SJSA1 (cell line): ENCODE results near the gene PLCL1. TPM values are rescaled to one million over a fixed set of nuclear protein-coding genes. Genes with fewer than 3 reads are reported as not detected.

Experiments
- DNase-seq, 2 experiments: peaks; one replicate each; pipeline ENCODE4 v3.0.0-alpha.2; 2015 to 2020; ENCODE audit warnings: low spot score in 2 of 2, low read depth in 1 of 2
- H3K27ac ChIP-seq: fragments of 250-450 bp; sonication (Bioruptor Pico); 2 replicates; pipeline ENCODE4 v1.5.1; 2020; ENCODE audit warnings: mild to moderate bottlenecking, moderate library complexity
- H3K27me3 ChIP-seq: fragments of 250-450 bp; sonication (Bioruptor Pico); replicated peaks from 2 replicates; pipeline ENCODE4 v1.5.1; 2020; ENCODE audit warnings: mild to moderate bottlenecking, moderate library complexity
- H3K36me3 ChIP-seq: fragments of 250-450 bp; sonication (Bioruptor Pico); 2 replicates; pipeline ENCODE4 v1.5.1; 2020; ENCODE audit warnings: mild to moderate bottlenecking
- H3K4me1 ChIP-seq: fragments of 250-450 bp; sonication (Bioruptor Pico); replicated peaks from 2 replicates; pipeline ENCODE4 v1.6.1; 2021; ENCODE audit warnings: mild to moderate bottlenecking
- H3K4me3 ChIP-seq: fragments of 250-450 bp; sonication (Bioruptor Pico); 2 replicates; pipeline ENCODE4 v1.5.1; 2020; ENCODE audit warnings: mild to moderate bottlenecking
- H3K9me3 ChIP-seq: fragments of 250-450 bp; sonication (Bioruptor Pico); replicated peaks from 2 replicates; pipeline ENCODE4 v1.5.1; 2020; ENCODE audit warnings: mild to moderate bottlenecking
- total RNA-seq: library from RNA; depleted of rRNA; stranded (reverse); fragments of >200 nt; shearing (Covaris generic); gene quantifications from 2 replicates; pipeline ENCODE4 v1.2.3, GENCODE V29; 2014

PLCL1 gene
- total RNA-seq, 1 experiment from 2014 or later, result 0.03 TPM

DNA sequence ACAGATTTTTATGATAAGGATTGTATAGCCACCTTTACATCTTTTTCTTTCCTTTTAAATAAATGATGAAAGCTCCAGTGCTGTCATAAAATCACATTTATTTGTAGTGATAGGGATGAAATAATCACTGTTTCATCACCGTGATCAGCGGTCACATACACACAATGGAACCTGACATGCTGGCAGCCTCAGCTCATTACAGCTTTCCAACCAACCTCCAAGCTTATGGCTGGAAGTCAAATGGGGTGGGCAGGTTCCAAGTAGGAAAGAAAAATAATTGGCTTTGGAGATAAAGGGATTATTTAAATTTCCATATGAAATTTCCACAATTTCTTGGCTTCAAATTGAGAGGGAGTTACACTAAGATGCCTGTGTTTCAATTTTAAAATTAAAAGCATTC, 251.3 kb downstream of the PLCL1 start:
- Histone ChIP-seq H3K27me3 (peaks cover 3% of the 10 kb centered on the region; the same call in 1 of the 2 replicates), H3K4me3 (no peak overlapping the region), H3K4me1 (no peaks in the 10 kb centered on the region), H3K36me3 (no peaks in the 10 kb centered on the region), H3K9me3 (no peaks in the 10 kb centered on the region), H3K27ac (no peak overlapping the region)
- no peak for DNase-seq

DNA sequence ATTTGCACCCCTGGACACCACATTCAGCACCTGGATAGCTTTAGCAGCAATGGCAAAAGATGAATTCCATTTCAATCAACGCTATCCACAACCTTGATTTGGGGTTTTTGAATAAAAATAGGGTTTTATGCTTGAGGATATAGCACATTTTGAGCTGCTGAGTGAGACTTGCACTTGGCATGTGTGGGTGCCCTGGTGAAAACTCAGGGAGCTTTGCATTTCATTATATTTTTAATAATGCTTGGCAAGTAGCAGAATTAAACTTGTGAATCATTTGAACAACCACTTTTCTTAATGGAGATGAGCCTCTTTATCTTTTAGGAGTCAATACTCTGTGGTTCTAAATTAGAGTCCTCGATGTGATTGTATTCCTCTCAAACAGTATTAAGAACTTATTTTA, 252.4 kb downstream of the PLCL1 start:
- Histone ChIP-seq H3K4me1 (no peaks in the 10 kb centered on the region), H3K27me3 (peaks cover 3% of the 10 kb centered on the region; the same call in 1 of the 2 replicates), H3K9me3 (no peaks in the 10 kb centered on the region), H3K36me3 (no peaks in the 10 kb centered on the region), H3K27ac (no peak overlapping the region), H3K4me3 (no peak overlapping the region)
- DNase-seq, result no peak

DNA sequence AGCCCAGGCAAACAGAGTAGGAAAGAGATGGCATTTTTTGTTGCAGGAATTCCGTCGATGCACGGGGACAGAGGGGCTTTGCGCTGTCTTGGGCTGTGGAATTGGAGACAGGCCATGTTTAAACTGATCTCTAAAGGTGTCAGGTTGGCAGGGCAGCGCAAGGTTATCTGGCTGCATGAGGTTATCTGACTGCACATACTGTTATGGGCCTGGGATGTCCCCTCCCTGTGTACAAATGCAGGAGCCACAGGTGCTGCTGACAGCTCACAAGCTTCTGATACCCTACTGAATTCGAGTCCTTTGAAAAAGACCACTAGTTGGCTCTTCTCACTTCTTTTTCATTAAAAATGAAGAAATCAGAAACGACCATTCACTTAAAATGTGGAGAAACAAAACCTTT, 255.4 kb downstream of the PLCL1 start:
- H3K4me1 ChIP-seq, result no peaks in the 10 kb centered on the region
- no peak overlapping the region for H3K4me3 ChIP-seq
- DNase-seq, result no peak
- H3K27me3 ChIP-seq, result peaks cover 3% of the 10 kb centered on the region; the same call in 1 of the 2 replicates
- no peaks in the 10 kb centered on the region for H3K36me3 ChIP-seq
- no peak overlapping the region for H3K27ac ChIP-seq
- H3K9me3 ChIP-seq, result no peaks in the 10 kb centered on the region

DNA sequence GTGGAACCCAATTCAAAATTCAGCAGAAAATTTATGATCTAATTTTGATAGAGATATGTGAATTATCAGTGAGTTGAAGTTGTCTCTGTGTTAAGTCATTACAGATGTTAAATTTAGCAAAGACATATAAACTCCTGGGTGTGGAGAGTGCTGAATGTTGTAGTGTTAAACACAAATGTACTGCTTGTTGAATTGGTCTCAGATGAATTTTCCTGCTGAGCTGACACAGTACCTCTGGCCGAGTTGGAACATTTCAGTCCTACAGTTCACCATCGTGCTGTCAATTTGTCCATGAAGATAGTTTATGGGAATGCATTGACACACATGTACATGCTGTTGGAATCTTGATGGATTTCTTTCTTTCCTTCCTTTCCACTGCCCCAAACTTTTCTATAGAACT, 255.9 kb downstream of the PLCL1 start:
- Histone ChIP-seq H3K27ac (no peak overlapping the region), H3K27me3 (peaks cover 3% of the 10 kb centered on the region; the same call in 1 of the 2 replicates), H3K9me3 (no peaks in the 10 kb centered on the region), H3K4me3 (no peak overlapping the region), H3K36me3 (no peaks in the 10 kb centered on the region), H3K4me1 (no peaks in the 10 kb centered on the region)
- DNase-seq, result no peak

DNA sequence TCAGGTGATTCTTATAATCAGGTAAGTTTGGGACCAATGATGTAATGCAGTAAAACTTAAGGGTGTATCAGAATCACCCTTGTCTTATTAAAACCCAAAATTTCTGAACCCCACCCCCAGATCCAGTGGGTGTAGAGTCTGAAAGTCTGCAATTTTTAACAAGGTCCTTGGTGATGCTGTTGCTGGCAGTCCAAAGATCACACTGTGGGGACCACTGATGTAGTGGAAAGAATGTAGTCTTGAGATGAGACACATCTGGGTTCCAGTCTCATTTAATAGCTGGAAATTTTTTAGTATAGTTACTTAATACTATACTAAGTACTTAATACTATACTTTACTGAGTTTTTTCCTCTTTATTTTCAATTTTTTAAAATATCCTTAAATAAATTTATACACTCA, 258.4 kb downstream of the PLCL1 start:
- H3K27me3 ChIP-seq, result peaks cover 3% of the 10 kb centered on the region; the same call in 1 of the 2 replicates
- no peak overlapping the region for H3K4me3 ChIP-seq
- no peaks in the 10 kb centered on the region for H3K9me3 ChIP-seq
- H3K27ac ChIP-seq, result no peak overlapping the region
- H3K4me1 ChIP-seq, result no peaks in the 10 kb centered on the region
- DNase-seq, result no peak
- H3K36me3 ChIP-seq, result no peaks in the 10 kb centered on the region

DNA sequence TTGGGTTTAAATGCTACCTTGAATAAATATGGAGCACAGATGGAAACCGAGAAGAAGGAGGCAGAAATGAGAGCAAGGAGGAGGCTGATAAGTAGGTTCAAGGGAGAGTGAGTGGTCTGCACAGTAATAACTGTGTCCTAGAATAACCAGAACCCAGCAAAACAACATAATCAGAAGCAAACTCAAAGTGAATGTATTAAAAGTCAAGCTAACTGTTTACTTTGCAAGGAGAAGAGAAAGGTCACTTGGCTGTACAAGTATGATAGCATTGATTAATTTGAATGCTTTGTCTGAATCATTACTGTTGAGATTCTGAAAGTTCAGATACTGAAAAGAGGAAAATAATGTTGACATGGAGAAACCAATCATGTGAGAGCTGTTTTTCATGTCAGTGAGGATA, 258.8 kb downstream of the PLCL1 start:
- Histone ChIP-seq H3K27ac (no peak overlapping the region), H3K36me3 (no peaks in the 10 kb centered on the region), H3K4me1 (no peaks in the 10 kb centered on the region), H3K27me3 (peaks cover 3% of the 10 kb centered on the region; the same call in 1 of the 2 replicates), H3K9me3 (no peaks in the 10 kb centered on the region), H3K4me3 (no peak overlapping the region)
- DNase-seq, result no peak

DNA sequence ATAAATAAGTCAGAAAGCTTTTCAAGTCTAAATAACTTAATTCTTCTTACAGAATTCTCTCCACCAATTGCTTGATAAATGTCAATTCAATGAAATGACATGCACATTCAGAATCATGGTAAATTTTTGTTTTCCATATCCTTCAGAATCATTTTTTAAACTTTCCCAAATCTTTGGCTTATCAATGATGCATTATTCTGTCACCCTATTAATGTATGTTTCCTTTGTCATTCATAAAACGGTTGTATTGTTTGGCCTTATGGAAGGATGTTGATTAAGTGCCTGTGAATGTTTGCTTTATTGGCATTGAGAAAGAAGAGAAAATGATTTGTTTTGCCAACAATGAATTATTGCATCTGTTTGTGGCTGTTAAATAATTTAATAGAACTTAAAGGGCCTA, 260.9 kb downstream of the PLCL1 start:
- H3K36me3 ChIP-seq, result no peaks in the 10 kb centered on the region
- H3K27ac ChIP-seq, result no peak overlapping the region
- H3K4me1 ChIP-seq, result no peaks in the 10 kb centered on the region
- no peaks in the 10 kb centered on the region for H3K27me3 ChIP-seq
- DNase-seq, result no peak
- no peak overlapping the region for H3K4me3 ChIP-seq
- H3K9me3 ChIP-seq, result no peaks in the 10 kb centered on the region

DNA sequence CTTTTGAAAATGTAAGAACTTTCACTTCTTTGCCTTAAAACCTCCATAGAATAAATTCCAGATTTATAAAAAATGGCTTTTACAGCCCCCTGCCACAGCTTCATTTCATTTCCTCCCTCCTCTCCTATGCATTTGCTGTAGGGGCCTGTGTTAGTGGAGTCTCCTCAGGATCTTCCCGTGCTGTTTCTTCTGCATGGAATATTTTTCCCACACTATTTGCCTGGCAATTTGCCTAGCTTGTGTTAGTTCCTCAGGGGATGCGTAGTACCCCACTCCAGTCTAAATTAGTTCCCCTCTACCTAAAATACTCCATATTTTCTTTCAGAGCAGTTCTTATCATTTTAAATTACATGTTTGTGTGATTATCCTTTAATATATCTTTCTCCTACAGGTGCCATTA, 262.2 kb downstream of the PLCL1 start:
- H3K27me3 ChIP-seq, result no peaks in the 10 kb centered on the region

DNA sequence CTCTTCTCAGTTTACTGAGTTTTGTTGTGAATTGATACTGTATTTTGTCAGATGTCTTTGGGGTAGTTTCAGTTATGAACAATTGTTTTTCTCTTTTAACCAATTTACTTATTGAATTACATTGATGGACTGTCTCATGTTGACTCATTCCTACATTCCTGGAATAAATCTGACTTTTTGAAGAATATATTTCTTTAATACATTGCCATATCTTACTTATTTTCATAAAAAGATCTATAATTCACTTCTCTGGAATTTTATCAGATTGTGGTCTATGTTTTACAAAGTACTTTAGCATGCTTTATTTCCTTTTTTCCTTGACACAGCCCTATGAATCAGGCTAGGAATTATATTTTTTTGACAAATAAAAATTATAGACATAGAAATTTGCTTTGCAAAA, 268.3 kb downstream of the PLCL1 start:
- Histone ChIP-seq H3K4me3 (no peak overlapping the region), H3K27me3 (no peaks in the 10 kb centered on the region; the same call in 1 of the 2 replicates), H3K9me3 (no peaks in the 10 kb centered on the region), H3K36me3 (no peaks in the 10 kb centered on the region), H3K27ac (no peak overlapping the region), H3K4me1 (no peaks in the 10 kb centered on the region)
- no peak for DNase-seq

More for the DNA sequence above, 262.2 kb downstream of the PLCL1 start:
- H3K9me3 ChIP-seq, result no peaks in the 10 kb centered on the region
- H3K27ac ChIP-seq, result no peak overlapping the region
- no peak overlapping the region for H3K4me3 ChIP-seq
- H3K36me3 ChIP-seq, result no peaks in the 10 kb centered on the region
- DNase-seq, result no peak
- H3K4me1 ChIP-seq, result no peaks in the 10 kb centered on the region

DNA sequence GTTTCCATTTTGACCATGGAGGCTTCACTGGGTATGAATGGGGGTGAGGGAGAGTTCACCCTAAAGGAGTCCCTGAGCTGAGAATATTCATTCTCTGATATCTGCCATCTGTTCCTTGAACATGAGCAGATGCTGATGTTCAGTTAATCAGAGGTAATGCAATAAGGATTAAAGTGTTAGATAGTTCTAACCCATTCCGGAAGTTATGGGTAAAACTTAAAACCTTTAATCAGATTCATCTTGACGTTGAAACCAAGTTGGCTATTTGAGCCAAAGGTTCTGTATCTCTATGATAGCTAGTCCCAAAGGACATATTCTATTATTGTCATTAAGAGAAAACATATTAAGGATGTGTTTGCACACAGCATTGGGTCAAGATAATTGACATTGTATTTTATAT, 268.9 kb downstream of the PLCL1 start:
- Histone ChIP-seq H3K27me3 (no peaks in the 10 kb centered on the region; the same call in 1 of the 2 replicates), H3K4me3 (no peak overlapping the region), H3K9me3 (no peaks in the 10 kb centered on the region), H3K27ac (no peak overlapping the region), H3K36me3 (no peaks in the 10 kb centered on the region), H3K4me1 (no peaks in the 10 kb centered on the region)
- DNase-seq, result no peak

DNA sequence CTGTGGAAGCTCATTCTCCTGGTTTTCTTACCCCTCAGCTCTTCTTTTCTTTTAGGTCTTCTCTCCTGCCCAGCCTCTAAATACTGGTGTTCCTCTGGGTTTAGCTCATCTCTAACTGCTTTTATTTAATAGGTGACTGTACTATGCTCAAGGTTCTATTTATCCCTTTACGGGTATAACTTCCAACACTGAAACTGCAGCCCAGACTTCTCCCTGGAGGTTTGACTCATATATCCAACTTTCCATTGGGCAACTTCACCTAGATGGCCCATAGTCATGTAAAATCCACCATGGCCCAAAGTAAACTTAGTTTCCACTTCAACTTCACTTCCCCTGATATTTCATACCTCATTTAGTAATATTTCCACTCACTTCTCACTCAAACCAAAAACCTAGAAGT, 273.1 kb downstream of the PLCL1 start:
- Histone ChIP-seq H3K27ac (no peak overlapping the region), H3K27me3 (no peaks in the 10 kb centered on the region; the same call in 1 of the 2 replicates), H3K4me3 (no peak overlapping the region), H3K4me1 (no peaks in the 10 kb centered on the region), H3K36me3 (no peaks in the 10 kb centered on the region), H3K9me3 (no peaks in the 10 kb centered on the region)
- no peak for DNase-seq

DNA sequence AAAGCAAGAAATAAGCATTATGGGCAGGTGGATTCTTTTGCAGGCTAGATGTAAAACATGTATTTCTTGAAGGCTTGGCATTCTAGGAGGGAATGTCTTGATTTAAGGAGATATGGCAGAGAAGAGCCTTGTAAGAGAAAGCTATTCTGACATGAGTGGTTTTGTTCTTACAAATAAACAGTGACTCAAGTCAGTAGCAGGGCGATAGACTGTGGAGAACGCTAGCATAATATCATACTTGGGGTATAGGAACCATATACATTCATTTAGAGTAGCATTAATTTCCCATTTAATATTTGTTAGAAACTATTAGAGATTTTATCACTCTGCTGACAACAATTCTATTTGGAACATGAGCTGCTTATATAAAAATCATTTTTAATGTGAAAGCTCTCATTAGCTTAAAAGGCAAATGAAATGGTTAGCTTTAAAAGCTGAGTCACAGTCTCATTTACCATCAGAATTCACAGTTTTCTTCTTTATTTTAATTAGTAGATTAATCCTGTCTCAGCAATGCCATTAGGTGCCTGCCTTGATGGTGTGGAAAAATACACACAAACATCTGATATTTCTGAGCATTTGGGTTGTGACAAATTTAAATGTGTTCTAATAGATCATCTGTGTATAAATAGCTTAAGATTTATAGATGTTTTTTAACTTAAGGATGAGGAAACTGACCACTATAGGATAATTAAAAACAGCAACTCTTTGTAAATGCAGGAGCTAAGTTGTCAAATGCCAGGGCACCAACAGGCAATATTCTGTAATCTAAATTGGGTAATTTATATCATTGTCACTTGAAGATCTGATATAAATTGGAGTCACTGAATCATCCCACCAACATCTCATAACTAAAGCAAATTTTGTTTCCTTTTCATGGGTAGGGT, 276.7 kb downstream of the PLCL1 start:
- 0 out of 2 replicates have a peak, but pooled peaks cover 4% of the 10 kb centered on the region for H3K27me3 ChIP-seq
- DNase-seq, result no peak
- H3K36me3 ChIP-seq, result no peaks in the 10 kb centered on the region
- no peaks in the 10 kb centered on the region for H3K9me3 ChIP-seq
- H3K27ac ChIP-seq, result no peak overlapping the region
- H3K4me3 ChIP-seq, result no peak overlapping the region
- no peaks in the 10 kb centered on the region for H3K4me1 ChIP-seq

DNA sequence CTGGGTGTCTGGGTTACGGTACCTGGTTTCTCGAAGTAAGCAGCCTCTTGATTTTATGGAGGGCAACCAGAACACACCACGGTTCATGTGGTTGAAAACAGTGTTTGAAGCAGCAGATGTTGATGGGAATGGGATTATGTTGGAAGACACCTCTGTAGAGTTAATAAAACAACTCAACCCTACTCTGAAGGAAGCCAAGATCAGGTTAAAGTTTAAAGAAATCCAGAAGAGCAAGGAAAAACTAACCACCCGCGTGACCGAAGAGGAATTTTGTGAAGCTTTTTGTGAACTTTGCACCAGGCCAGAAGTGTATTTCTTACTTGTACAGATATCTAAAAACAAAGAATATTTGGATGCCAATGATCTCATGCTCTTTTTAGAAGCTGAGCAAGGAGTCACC, 279.8 kb downstream of the PLCL1 start:
- Histone ChIP-seq H3K9me3 (no peaks in the 10 kb centered on the region), H3K27ac (no peak overlapping the region), H3K4me1 (no peaks in the 10 kb centered on the region), H3K27me3 (0 out of 2 replicates have a peak, but pooled peaks cover 4% of the 10 kb centered on the region), H3K4me3 (no peak overlapping the region), H3K36me3 (no peaks in the 10 kb centered on the region)
- no peak for DNase-seq

DNA sequence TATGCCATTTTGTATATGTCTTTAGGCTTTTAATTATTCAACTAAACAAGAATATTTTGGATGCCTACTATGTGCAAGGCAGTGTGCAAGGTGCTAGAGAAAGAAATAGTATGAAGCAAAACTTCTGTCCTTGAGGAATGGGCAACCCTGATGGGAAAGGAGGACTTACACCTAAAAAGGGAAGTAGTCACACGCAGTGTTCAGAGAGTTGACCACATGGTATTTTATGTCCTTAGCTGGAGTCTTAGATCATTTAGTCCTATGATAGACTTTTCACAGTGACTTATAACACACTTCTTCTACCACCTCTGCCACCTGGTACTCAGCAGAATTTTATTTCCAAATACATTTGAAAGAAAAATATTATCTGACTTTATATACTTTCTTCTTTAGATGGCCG, 291.6 kb downstream of the PLCL1 start:
- Histone ChIP-seq H3K4me1 (no peaks in the 10 kb centered on the region), H3K36me3 (no peaks in the 10 kb centered on the region), H3K27me3 (no peaks in the 10 kb centered on the region; the same call in 1 of the 2 replicates), H3K27ac (no peak overlapping the region), H3K9me3 (no peaks in the 10 kb centered on the region), H3K4me3 (no peak overlapping the region)
- no peak for DNase-seq
